Stimulated activated CD8-positive, alpha-beta memory T cell treated with anti-CD3 and anti-CD28 coated beads, Interleukin-15, amount 100 ng/mL, for 24 hours (primary cell): ENCODE data around the gene GDF2.

Experiments used
- DNase-seq: peaks from one replicate; pipeline ENCODE4 v3.0.0-alpha.2; 2020; ENCODE audit warnings: low read depth

Gene GDF2

GRCh38 chr10:47368431-47369180 lies 46.4 kb downstream of the GDF2 start:
- no peak for DNase-seq

GRCh38 chr10:47369251-47369894 lies 47.1 kb downstream of the GDF2 start:
- no peak for DNase-seq

GRCh38 chr10:47370015-47370767 lies 47.9 kb downstream of the GDF2 start:
- DNase-seq, result no peak

- DNase-seq, result no peak
Measured at GRCh38 chr10:47370878-47371277, 48.6 kb downstream of the GDF2 start.

- DNase-seq, result no peak
Measured at GRCh38 chr10:47371629-47372485, 49.6 kb downstream of the GDF2 start.

- no peak for DNase-seq
Measured at GRCh38 chr10:47372726-47373125, 50.5 kb downstream of the GDF2 start.

GRCh38 chr10:47374611-47375536 lies 52.6 kb downstream of the GDF2 start:
- no peak for DNase-seq

GRCh38 chr10:47376522-47377220 lies 54.4 kb downstream of the GDF2 start:
- DNase-seq, result no peak
